AG10803 (cell line): ENCODE results near the gene NSFL1C.

ENCODE experiments used
- DNase-seq: peaks from one replicate; pipeline ENCODE4 v3.0.0; 2010; ENCODE audit warnings: low read depth
- H3K4me3 ChIP-seq: 2 replicates; pipeline ENCODE4 v1.5.1; 2011; ENCODE audit warnings: mild to moderate bottlenecking, low read length, control low read depth
- CTCF ChIP-seq: conservative IDR thresholded peaks from 2 replicates; pipeline ENCODE4 v1.5.1; 2011; ENCODE audit warnings: mild to moderate bottlenecking, low read length, control low read depth, inconsistent platforms

Gene NSFL1C

GRCh38 chr20:1466211-1467081 is at the start of gene NSFL1C:
Gene NSFL1C, minus strand, starts transcription at chr20:1466849. Its CDS starts 25 bp downstream, at chr20:1466824.
- peak within 1 kb of the TSS; percentile 82 for H3K4me3 ChIP-seq
- peak; percentile 64 for TF ChIP-seq CTCF
- peak; percentile 94 for DNase-seq

DNA sequence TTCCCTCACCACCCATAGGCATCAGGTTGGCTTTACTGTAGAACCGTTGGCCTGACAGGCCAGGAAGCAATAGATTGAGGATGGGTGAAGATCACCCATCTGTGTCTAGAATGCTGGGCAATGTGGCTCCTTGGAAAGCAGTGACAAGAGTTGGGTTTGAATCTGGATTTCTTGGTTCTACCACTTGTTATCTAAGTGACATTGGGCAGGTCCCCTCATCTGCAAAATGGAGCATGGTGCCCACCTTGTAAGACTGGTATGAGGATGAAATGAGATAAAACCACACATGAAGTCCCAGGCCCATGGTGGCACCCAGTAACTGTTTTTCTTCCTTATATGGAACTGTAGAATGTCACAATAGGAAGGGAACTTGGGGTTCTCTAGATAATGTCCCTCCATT is 47.2 kb upstream of the NSFL1C start:
- H3K4me3 ChIP-seq, result no peak overlapping the region
- TF ChIP-seq CTCF, result no peak
- no peak for DNase-seq

GRCh38 chr20:1509237-1509636 is 42.6 kb upstream of the NSFL1C start:
- peak; percentile 60 for TF ChIP-seq CTCF
- no peak overlapping the region for H3K4me3 ChIP-seq
- DNase-seq, result peak; percentile 46

DNA sequence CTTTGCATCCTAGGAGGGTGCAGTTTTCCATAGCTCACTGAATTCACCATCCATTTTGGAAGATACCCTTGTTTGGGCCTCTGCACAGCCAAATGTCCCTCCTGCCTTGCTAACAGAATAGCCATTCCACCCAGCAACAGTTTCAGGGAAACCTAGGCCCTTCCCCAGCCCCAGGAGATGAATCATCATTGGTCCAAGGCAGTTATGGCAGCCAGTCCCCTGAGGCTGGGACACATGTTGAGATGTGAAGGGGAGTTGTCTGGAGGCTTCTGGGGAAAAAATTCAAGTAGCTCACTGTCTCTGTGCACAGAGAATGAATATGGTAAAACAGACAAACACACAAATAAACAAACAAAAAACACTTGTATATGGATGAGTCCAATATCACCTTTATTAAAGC is 41.9 kb upstream of the NSFL1C start:
- H3K4me3 ChIP-seq, result no peak overlapping the region
- TF ChIP-seq CTCF, result no peak; the same call in 1 of the 2 replicates

DNA sequence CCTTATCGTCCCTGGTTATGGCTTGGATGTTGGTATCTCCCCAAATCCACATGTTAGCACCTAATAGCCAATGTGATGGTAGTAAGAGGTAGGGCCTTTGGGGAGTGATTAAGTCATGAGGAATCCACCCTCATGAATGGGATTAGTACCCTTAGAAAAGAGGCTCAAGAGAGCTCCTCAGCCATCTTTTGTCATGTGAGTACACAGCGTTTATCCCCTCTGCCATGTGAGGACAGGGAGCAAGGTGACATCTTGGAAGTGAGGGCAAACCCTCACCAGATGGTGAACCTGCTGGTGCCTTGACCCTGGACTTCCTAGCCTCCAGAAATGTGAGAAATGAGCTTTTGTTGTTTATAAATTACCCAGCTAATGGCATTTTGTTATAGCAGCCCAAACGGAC is 40.6 kb upstream of the NSFL1C start:
- TF ChIP-seq CTCF, result no peak

More for the DNA sequence above, 41.9 kb upstream of the NSFL1C start:
- no peak for DNase-seq

GRCh38 chr20:1505871-1506270 is 39.2 kb upstream of the NSFL1C start:
- no peak for DNase-seq
- no peak for TF ChIP-seq CTCF
- no peak overlapping the region for H3K4me3 ChIP-seq

More for the DNA sequence above, 40.6 kb upstream of the NSFL1C start:
- no peak for DNase-seq
- no peak overlapping the region for H3K4me3 ChIP-seq

DNA sequence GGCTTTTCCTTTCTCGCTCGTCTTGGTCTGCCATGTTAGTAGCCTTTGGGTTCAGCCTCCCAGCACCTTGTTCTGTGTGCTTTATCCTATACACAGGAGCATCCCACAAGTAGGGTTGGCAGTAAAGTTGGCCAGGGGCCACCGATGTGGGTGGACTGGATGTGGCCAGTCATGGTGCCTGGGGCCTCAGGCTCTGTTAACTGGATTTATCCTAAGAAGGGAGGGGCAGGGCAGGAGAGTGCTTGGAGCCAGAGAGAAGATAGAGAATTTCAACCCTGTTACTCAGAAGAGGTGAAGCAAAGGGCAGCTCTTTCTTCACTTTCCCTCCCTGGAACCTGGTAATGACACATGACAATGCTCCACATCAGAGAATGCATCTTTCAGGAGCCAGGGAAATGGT is 38.7 kb upstream of the NSFL1C start:
- peak; percentile 27 for DNase-seq
- no peak overlapping the region for H3K4me3 ChIP-seq
- no peak for TF ChIP-seq CTCF
